Fibroblast of skin of left quadriceps (primary cell): Measurements from ENCODE around the gene GUF1.

Experiments
- DNase-seq, 2 experiments: peaks; one replicate each; pipeline ENCODE4 v3.0.0-alpha.2; 2013; ENCODE audit warnings: low read depth in 2 of 2

Gene GUF1, protein sequence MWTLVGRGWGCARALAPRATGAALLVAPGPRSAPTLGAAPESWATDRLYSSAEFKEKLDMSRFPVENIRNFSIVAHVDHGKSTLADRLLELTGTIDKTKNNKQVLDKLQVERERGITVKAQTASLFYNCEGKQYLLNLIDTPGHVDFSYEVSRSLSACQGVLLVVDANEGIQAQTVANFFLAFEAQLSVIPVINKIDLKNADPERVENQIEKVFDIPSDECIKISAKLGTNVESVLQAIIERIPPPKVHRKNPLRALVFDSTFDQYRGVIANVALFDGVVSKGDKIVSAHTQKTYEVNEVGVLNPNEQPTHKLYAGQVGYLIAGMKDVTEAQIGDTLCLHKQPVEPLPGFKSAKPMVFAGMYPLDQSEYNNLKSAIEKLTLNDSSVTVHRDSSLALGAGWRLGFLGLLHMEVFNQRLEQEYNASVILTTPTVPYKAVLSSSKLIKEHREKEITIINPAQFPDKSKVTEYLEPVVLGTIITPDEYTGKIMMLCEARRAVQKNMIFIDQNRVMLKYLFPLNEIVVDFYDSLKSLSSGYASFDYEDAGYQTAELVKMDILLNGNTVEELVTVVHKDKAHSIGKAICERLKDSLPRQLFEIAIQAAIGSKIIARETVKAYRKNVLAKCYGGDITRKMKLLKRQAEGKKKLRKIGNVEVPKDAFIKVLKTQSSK

GRCh38 chr4:44678094-44679041 is at the start of gene GUF1:
Gene GUF1, plus strand, starts transcription at chr4:44678420. Its CDS starts 203 bp downstream, at chr4:44678623.
- peak; percentile 65 to 68 for DNase-seq

GRCh38 chr4:44629280-44629866 is 48.8 kb upstream of the GUF1 start:
- peak; percentile 7 to 17 for DNase-seq

- DNase-seq = no peak
Measured at GRCh38 chr4:44632089-44632488, 46.1 kb upstream of the GUF1 start.

- DNase-seq = no peak
Measured at GRCh38 chr4:44632733-44633132, 45.5 kb upstream of the GUF1 start.

DNA sequence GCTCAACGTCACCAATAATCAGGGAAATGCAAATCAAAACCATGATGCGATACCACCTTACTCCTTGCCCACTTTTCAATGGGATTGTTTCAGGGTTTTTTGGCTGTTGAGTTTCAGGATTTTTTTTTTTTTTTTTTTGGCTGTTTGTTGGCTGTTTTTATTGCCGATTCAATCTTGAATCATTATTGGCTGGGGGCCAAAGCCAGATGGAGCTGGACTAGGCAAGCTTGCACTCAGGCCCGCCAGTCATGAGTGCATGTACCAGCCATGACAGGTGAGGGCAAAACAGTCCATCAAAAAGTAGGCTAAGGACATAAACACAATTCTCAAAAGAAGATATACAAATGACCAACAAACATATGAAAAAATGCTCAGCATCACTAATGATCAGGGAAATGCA is 40.1 kb upstream of the GUF1 start:
- no peak for DNase-seq

- DNase-seq = no peak
Measured at GRCh38 chr4:44646151-44646550, 32.1 kb upstream of the GUF1 start.

- DNase-seq = no peak
Measured at GRCh38 chr4:44651425-44651824, 26.8 kb upstream of the GUF1 start, which contains the start of gene YIPF7. Gene YIPF7, minus strand, starts transcription at chr4:44651625. Its CDS starts 1,525 bp downstream, at chr4:44650100.

GRCh38 chr4:44652002-44652401 is 26.2 kb upstream of the GUF1 start:
- DNase-seq = no peak

DNA sequence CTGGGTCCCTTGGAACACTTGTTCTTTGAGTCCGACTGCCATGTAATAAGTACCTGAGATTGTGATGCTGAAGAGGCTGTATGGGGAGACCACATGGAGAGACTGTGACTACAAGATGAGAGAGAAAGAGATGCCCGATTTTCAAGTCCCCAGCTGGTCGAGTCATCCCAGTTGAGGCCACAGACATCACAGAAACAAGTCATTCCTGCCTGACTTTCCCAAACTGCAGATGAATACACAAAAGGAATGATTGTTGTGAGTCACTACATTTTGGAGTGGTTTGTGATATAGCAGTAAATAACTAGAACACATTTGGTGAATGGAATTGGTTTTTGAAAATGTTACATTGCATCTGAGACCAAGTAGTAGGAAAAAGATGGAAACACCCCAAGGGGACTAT is 17.8 kb upstream of the GUF1 start:
- no peak for DNase-seq

DNA sequence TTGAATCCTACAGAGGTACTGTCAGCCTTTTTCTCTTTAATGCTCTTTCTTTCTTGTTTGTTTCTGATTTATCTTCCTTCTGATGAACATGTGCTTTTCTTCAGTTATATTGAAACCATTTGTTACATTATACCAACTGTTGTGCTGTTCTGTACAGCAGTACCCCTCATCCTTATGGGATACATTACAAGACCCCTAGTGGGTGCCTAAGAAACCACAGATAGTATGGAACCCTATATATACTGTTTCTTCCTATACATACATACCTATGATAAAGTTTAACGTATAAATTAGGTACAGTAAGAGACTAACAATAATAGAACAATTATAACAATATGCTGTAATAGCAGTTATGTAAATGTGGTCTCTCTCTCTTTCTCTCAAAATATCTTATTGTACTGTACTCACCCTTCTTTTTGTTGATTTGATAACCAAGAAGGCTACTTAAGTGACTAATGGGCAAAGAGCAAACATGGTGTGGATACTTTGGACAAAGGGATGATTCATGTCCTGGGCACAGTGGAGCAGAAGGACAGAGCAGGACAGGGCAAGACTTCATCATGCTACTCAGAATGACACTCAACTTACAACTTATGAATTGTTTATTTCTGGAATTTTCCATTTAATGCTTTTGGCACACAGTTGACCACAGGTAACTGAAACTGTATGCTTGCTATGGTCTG is 16.1 kb upstream of the GUF1 start:
- DNase-seq = no peak

DNA sequence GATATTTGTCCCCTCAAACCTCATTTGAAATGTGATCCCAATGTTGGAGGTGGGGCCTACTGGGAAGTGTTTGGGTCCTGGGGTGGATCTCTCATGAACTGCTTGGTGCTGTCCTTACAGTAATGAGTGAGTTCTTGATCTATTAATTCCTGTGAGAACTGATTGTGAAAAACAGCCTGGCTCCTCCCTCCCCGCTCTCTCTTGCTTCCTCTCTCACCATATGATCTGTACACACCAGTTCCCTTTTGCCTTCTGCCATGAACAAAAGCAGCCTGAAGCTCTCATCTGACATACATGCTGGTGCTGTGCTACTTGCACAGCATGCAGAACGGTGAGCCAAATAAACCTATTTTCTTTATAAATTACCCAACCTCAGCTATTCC is 15.6 kb upstream of the GUF1 start:
- no peak for DNase-seq

DNA sequence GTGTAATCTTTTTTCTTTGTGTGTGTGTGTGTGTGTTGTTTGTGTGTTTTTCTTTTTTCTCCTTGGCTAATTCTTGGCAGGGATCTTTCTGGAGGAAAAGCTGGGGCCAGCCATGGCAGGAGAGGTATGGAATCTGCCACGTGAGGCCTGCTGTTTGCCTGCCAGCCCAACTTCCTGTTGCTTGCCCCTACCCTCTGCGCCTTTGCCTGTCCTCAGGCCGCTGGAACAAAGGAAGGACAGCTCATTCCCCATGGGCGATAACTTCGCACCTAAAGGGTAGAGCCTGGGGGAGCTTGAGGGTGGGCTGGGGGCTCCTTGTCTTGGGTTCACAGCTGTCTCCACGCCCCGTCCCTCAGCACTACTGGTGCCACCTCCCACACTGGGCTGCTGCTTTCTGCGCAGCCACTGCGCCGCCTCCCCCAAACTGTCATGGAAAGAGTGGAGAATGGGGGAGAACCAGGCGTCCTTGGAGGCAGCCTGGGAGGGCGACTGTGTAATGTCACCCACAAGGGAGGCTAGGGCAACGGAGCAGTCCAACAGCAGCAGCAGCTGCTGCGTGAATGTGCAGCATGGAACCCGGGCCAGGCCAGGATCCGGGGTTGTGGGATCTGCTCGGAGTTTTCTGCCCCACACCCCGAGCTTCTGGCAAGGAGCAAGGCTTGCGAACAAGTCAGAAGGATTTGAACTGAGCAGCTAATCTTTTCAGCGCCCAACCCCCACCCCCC is 14.5 kb upstream of the GUF1 start:
- DNase-seq = no peak

DNA sequence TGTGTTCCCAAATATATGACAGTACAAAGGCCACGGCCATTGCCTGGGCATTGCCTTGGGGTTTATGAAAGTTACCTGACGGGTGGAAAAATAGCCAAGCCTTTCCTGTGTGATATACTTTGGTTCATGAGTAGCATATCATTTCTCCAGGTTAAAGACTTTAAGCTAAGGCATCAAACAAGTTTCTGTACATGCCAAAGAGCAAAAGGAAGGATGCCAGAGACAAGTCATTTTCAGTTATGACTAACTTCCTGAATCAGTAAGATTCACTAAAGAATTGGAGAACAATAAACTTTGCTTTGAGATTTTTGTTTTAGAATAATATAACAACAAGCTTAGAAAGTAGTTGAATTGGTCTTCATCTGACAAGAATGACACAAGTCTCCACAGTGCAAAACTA is 9.7 kb upstream of the GUF1 start:
- no peak for DNase-seq

GRCh38 chr4:44670506-44671199 is 7.6 kb upstream of the GUF1 start:
- no peak for DNase-seq

DNA sequence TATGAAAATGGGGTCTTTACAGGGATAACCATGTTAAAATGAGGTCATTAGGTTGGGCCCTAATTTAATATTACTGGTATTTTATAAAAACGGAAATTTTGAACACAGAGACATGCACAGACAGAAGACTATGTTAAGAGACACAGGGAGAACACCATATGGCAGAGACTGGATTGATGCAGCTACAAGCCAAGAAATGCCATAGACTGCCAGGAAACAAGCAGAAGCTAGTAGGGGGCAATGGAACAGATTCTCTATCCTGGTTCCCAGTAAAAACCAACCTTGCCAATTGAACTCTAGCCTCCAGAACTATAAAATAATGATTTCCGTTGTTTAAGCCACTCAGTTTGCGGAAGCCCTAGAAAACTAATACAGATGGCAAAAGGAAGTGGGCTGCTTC is 6.6 kb upstream of the GUF1 start:
- no peak for DNase-seq

DNA sequence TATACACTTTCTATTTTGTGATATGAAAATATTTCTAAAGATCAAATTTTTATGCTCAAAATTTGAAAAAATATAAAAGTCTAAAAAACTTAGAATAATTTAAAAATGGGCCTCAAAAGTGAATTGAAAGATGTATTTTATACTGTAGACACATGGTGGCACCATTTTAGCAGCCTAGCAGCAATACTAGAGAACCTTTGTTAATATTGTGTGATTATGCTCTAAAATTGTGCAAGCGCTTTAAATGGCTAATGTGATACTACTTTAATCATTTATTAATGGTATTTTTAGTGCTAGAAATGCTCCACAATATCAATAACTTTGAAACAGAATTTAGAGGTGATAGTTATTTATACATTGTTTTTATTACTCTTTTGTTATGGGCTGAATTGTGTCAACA is 3.7 kb upstream of the GUF1 start:
- DNase-seq = no peak

DNA sequence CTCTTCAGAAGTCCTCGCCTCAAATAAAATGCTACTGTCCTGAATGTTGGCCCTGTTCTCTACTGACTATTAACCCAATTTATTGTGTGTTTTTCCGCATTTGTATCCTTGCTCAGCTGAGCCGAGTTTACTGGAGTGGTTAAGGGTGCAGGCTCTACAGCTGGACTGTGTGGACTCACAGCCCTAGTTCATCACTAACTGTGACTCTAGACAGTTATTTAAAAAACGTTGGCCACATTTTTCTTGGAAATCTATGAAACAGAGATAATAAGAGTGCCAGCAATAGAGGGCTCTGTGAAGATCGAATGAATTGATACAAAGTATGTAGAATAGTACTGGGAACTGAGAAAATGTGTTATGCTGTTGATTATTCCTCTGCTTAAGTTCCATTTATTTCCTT is 2.9 kb upstream of the GUF1 start:
- no peak for DNase-seq

DNA sequence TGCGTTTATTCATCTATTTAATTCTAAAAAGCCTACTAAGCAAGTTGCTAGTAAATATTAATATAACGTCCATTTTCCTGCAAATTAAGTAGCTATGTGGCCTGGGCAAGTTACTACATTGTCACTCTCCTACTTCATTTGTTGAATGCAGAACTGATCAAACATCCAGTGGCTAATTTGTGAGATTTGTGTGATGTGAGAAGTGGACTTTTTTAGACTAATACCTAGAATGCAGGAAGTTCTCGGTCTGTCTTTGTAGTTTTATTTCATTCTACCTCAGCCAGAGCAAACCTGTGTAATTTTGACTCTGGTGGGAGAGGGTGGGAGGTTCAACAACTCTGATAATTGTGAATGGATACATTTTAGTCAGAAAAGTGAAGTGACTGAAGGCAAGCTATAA is 840 bp downstream of the GUF1 start:
- DNase-seq = no peak

- no peak for DNase-seq
Measured at GRCh38 chr4:44684648-44685047, 6.4 kb downstream of the GUF1 start.

DNA sequence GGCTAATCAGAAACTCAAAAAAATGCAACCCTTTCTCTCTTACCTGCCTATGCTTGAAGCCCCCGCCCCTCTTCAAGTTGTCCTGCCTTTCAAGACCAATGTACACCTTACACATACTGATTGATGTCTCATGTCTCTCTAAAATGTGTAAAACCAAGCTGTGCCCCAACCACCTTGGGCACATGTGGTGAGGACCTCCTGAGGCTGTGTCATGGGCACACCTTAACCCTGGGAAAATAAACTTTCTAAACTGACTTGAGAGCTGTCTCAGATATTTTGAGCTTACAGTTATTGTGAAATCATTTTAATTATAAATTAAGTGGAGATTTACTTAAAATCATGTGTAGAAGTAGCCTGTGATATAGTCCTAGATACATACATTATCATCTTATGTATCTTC is 22.2 kb downstream of the GUF1 start:
- no peak for DNase-seq
